GM06990 (cell line): ENCODE results near the gene CMTM7.

Experiments
- DNase-seq: peaks from one replicate; pipeline ENCODE4 v3.0.0-alpha.2; 2011; ENCODE audit not compliant: insufficient read length; ENCODE audit errors: extremely low read depth
- H3K27me3 ChIP-seq: replicated peaks from 2 replicates; pipeline ENCODE4 v1.6.0; 2011; ENCODE audit warnings: low read length; ENCODE audit not compliant: control insufficient read depth, insufficient read depth
- H3K36me3 ChIP-seq: 2 replicates; pipeline ENCODE4 v1.5.1; 2011; ENCODE audit warnings: low read length; ENCODE audit not compliant: control insufficient read depth, insufficient read depth
- H3K4me3 ChIP-seq: replicated peaks from 2 replicates; pipeline ENCODE4 v1.5.1; 2011; ENCODE audit warnings: low read depth, mild to moderate bottlenecking, control low read depth, low read length
- CTCF ChIP-seq: IDR thresholded peaks from 2 replicates; pipeline ENCODE4 v1.5.1; 2011; ENCODE audit warnings: low read length, control low read depth, mild to moderate bottlenecking, inconsistent platforms; ENCODE audit not compliant: insufficient read depth, poor library complexity, severe bottlenecking

CMTM7 gene

GRCh38 chr3:32397941-32398340 is 6.3 kb downstream of the CMTM7 start:
- H3K36me3 ChIP-seq = no peaks in the 10 kb centered on the region
- H3K4me3 ChIP-seq = no peak overlapping the region
- no peaks in the 10 kb centered on the region for H3K27me3 ChIP-seq
- no peak for TF ChIP-seq CTCF
- DNase-seq = no peak

- Histone ChIP-seq H3K4me3 (no peak overlapping the region), H3K27me3 (no peaks in the 10 kb centered on the region), H3K36me3 (no peaks in the 10 kb centered on the region)
- no peak for TF ChIP-seq CTCF
- no peak for DNase-seq
Observed at GRCh38 chr3:32398531-32398930, 6.9 kb downstream of the CMTM7 start.

- H3K27me3 ChIP-seq = no peaks in the 10 kb centered on the region
- H3K36me3 ChIP-seq = no peaks in the 10 kb centered on the region
- H3K4me3 ChIP-seq = no peak overlapping the region
- TF ChIP-seq CTCF = peak; percentile 59
- no peak for DNase-seq
Observed at GRCh38 chr3:32399030-32399620, 7.5 kb downstream of the CMTM7 start.

GRCh38 chr3:32401126-32401525 is 9.5 kb downstream of the CMTM7 start:
- no peak for TF ChIP-seq CTCF
- H3K36me3 ChIP-seq = no peaks in the 10 kb centered on the region
- DNase-seq = no peak
- H3K27me3 ChIP-seq = no peaks in the 10 kb centered on the region
- peak overlapping the region; percentile 49 for H3K4me3 ChIP-seq

- no peaks in the 10 kb centered on the region for H3K36me3 ChIP-seq
- peak overlapping the region; percentile 49 for H3K4me3 ChIP-seq
- TF ChIP-seq CTCF = no peak
- H3K27me3 ChIP-seq = no peaks in the 10 kb centered on the region
- peak; percentile 65 for DNase-seq
Observed at GRCh38 chr3:32401556-32402081, 10.0 kb downstream of the CMTM7 start.

GRCh38 chr3:32403663-32404062 is 12.0 kb downstream of the CMTM7 start:
- H3K4me3 ChIP-seq = no peak overlapping the region
- TF ChIP-seq CTCF = no peak
- no peaks in the 10 kb centered on the region for H3K27me3 ChIP-seq
- H3K36me3 ChIP-seq = no peaks in the 10 kb centered on the region
- no peak for DNase-seq
